Stomach (tissue), 4 donors: ENCODE measurements around the gene TWF1.

Experiments used
- CTCF ChIP-seq, 7 experiments: fragments of 450-650 bp in 4 of 7; fragments of 200-600 bp in 3 of 7; sonication (generic) in 3 of 7; IDR thresholded peaks; one replicate each; pipeline ENCODE4 v1.5.1; 2016 to 2019; ENCODE audit warnings: antibody characterized with exemption in 7 of 7, control low read depth in 2 of 7, mild to moderate bottlenecking in 1 of 7
- POLR2AphosphoS5 ChIP-seq, 3 donors: sonication (generic); formaldehyde crosslinking; IDR thresholded peaks; one replicate each; pipeline ENCODE4 v1.6.1; 2016; ENCODE audit warnings: antibody characterized with exemption in 3 of 3

GRCh38 chr12:43754015-43754414, 52.1 kb downstream of the TWF1 start:
- TF ChIP-seq CTCF (IDR thresholded peaks at IDR 0.05) (no peak), POLR2AphosphoS5 (IDR thresholded peaks at IDR 0.05) (no peak)
